ENCODE measurements around the gene DNAJB4.

DNA sequence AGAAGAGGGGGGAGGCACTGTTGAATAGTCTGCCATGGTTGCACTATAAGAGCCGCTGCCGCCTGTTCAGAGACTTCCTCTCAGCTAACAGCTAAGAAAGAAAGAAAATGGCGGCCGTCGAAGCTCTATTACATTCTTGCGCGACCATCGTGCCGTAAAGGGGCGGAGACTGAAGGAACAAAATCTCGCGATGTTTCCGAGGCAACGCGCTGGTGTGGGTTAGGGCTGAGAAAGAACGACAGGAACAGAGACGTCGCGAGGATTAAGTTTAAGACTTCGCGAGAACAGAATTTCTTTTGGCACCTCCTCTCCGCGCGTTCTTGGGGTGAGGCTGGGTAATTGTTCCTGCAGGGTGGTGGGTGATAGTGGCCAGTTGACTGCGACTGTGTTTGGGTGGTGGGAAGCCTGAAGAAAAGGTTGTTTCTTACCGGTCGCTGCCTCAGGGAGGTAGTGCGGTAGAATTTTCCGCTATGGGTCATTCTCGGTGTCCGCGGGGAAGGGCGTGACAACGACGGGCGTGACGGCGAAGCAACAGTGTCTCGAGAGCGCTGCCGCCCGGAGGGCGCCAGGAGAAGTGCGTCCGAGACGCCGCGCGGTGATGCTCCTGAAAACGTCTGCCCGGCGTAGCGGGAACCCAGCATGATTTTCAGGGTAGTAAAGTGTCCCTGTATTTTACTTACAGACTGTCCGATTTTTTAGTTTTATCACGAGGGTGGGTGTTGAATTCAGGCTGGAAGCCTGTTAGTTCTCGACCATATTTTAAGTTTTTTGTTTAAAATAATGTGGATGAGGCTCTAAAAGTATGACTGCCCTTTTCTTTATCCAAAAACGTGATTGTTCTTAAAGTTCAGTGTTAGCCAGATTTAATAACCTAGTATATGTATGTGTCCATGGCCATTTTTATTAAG is 25.5 kb upstream of the DNAJB4 start, which contains the start of gene FUBP1:
- TF ChIP-seq TCF7L2 (IDR thresholded peaks at IDR 0.05; ENCODE audit: low read depth, low read length) (no peak), HDAC2 (CRISPR knock-in tag; IDR thresholded peaks at IDR 0.05) (peak; percentile 59; the same call in 1 of the 2 replicates), PRDM10 (CRISPR knock-in tag; IDR thresholded peaks at IDR 0.05; ENCODE audit: low read depth) (no peak), POLR2A (IDR thresholded peaks at IDR 0.05; ENCODE audit: insufficient read depth in 1 of 2, low read depth in 2 of 2, low read length in 2 of 2) (peak; percentile 89 to 99), KLF9 (CRISPR knock-in tag; IDR thresholded peaks at IDR 0.05; ENCODE audit: low read depth) (no peak), ZNF790 (CRISPR knock-in tag; IDR thresholded peaks at IDR 0.05; ENCODE audit: borderline replicate concordance) (no peak)
- TF ChIP-seq, protein P1, sequence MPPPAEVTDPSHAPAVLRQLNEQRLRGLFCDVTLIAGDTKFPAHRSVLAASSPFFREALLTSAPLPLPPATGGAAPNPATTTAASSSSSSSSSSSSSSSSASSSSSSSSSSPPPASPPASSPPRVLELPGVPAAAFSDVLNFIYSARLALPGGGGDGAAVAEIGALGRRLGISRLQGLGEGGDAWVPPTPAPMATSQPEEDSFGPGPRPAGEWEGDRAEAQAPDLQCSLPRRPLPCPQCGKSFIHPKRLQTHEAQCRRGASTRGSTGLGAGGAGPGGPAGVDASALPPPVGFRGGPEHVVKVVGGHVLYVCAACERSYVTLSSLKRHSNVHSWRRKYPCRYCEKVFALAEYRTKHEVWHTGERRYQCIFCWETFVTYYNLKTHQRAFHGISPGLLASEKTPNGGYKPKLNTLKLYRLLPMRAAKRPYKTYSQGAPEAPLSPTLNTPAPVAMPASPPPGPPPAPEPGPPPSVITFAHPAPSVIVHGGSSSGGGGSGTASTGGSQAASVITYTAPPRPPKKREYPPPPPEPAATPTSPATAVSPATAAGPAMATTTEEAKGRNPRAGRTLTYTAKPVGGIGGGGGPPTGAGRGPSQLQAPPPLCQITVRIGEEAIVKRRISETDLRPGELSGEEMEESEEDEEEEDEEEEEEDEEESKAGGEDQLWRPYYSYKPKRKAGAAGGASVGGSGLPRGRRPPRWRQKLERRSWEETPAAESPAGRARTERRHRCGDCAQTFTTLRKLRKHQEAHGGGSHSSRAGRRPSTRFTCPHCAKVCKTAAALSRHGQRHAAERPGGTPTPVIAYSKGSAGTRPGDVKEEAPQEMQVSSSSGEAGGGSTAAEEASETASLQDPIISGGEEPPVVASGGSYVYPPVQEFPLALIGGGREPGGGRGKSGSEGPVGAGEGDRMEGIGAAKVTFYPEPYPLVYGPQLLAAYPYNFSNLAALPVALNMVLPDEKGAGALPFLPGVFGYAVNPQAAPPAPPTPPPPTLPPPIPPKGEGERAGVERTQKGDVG (CRISPR knock-in tag; IDR thresholded peaks at IDR 0.05; ENCODE audit: borderline replicate concordance), result no peak
